GM18508 (cell line): Measurements from ENCODE around the gene PHLDA3.
"Not testable (repeated sequence)": the region's sequence is repeated elsewhere in the genome, so short reads cannot be mapped to it uniquely, and the experiment has no call there.

Experiments used
- ATAC-seq: cut with Tn5 transposase; IDR thresholded peaks from one replicate; pipeline ENCODE4 v1.9.1; 2021; ENCODE audit warnings: moderate number of reproducible peaks; ENCODE audit not compliant: insufficient read depth, unreplicated experiment

Gene PHLDA3

GRCh38 chr1:201504179-201504631, 35.2 kb upstream of the PHLDA3 start:
- ATAC-seq, result no peak

GRCh38 chr1:201503397-201504176, 34.6 kb upstream of the PHLDA3 start:
- ATAC-seq, result no peak

GRCh38 chr1:201502511-201502857, 33.5 kb upstream of the PHLDA3 start:
- ATAC-seq, result no peak

- ATAC-seq, result no peak
These were observed 33.0 kb upstream of the PHLDA3 start for GRCh38 chr1:201501812-201502510.

- no peak for ATAC-seq
These were observed 32.2 kb upstream of the PHLDA3 start for GRCh38 chr1:201501144-201501543.

GRCh38 chr1:201500670-201501120, 31.7 kb upstream of the PHLDA3 start:
- no peak for ATAC-seq

- no peak for ATAC-seq
These were observed 31.0 kb upstream of the PHLDA3 start for GRCh38 chr1:201499795-201500669.

- no peak for ATAC-seq
These were observed 30.2 kb upstream of the PHLDA3 start for GRCh38 chr1:201499191-201499590.

GRCh38 chr1:201498621-201499020, 29.6 kb upstream of the PHLDA3 start:
- no peak for ATAC-seq

- no peak for ATAC-seq
These were observed 29.0 kb upstream of the PHLDA3 start for GRCh38 chr1:201497935-201498509.

GRCh38 chr1:201496296-201496690, 27.3 kb upstream of the PHLDA3 start:
- no peak for ATAC-seq

GRCh38 chr1:201495551-201496295, 26.7 kb upstream of the PHLDA3 start:
- no peak for ATAC-seq

- ATAC-seq, result no peak
These were observed 25.0 kb upstream of the PHLDA3 start for GRCh38 chr1:201493757-201494617.

- not testable (repeated sequence) for ATAC-seq
These were observed 24.2 kb upstream of the PHLDA3 start for GRCh38 chr1:201493026-201493656.

GRCh38 chr1:201491896-201492511, 23.0 kb upstream of the PHLDA3 start:
- no peak for ATAC-seq

- no peak for ATAC-seq
These were observed 21.7 kb upstream of the PHLDA3 start for GRCh38 chr1:201490708-201491131.

GRCh38 chr1:201489643-201490261, 20.8 kb upstream of the PHLDA3 start:
- no peak for ATAC-seq
